Measurements from ENCODE around the gene WDR36.

WDR36 gene

GRCh38 chr5:111092062-111092853 is at the start of gene WDR36:
WDR36 (plus strand) TSS chr5:111092348; CDS start chr5:111092457, 109 bp downstream.
- DNase-seq, result peak; percentile 80

- DNase-seq, result peak; percentile 53
Measured at GRCh38 chr5:111043712-111044506, 48.2 kb upstream of the WDR36 start.

- DNase-seq, result no peak
Measured at GRCh38 chr5:111058064-111058463, 34.1 kb upstream of the WDR36 start.

GRCh38 chr5:111060169-111060568 is 32.0 kb upstream of the WDR36 start:
- DNase-seq, result no peak

- DNase-seq, result no peak
Measured at GRCh38 chr5:111061618-111062017, 30.5 kb upstream of the WDR36 start.

GRCh38 chr5:111063709-111064322 is 28.3 kb upstream of the WDR36 start:
- DNase-seq, result no peak

GRCh38 chr5:111066261-111066938 is 25.7 kb upstream of the WDR36 start:
- DNase-seq, result no peak

- DNase-seq, result no peak
Measured at GRCh38 chr5:111068213-111068612, 23.9 kb upstream of the WDR36 start.

GRCh38 chr5:111069839-111070238 is 22.3 kb upstream of the WDR36 start:
- no peak for DNase-seq

- no peak for DNase-seq
Measured at GRCh38 chr5:111070272-111071134, 21.6 kb upstream of the WDR36 start.

GRCh38 chr5:111071413-111071812 is 20.7 kb upstream of the WDR36 start, which contains the start of gene TSLP:
TSLP (plus strand) TSS chr5:111071713; CDS start chr5:111071891, 178 bp downstream.
- DNase-seq, result no peak

GRCh38 chr5:111072949-111073682 is 19.0 kb upstream of the WDR36 start:
- peak; percentile 28 for DNase-seq

GRCh38 chr5:111074244-111074643 is 17.9 kb upstream of the WDR36 start:
- DNase-seq, result no peak

GRCh38 chr5:111075520-111075919 is 16.6 kb upstream of the WDR36 start:
- no peak for DNase-seq

- DNase-seq, result no peak
Measured at GRCh38 chr5:111076091-111076490, 16.1 kb upstream of the WDR36 start.

GRCh38 chr5:111077678-111078077 is 14.5 kb upstream of the WDR36 start:
- DNase-seq, result no peak

GRCh38 chr5:111079846-111080245 is 12.3 kb upstream of the WDR36 start:
- DNase-seq, result no peak

- DNase-seq, result no peak
Measured at GRCh38 chr5:111083323-111083722, 8.8 kb upstream of the WDR36 start.

GRCh38 chr5:111095982-111096381 is 3.8 kb downstream of the WDR36 start:
- no peak for DNase-seq

- no peak for DNase-seq
Measured at GRCh38 chr5:111099058-111099778, 7.1 kb downstream of the WDR36 start.

Data from NCI-H2107 (cell line).